Activated CD4-positive, alpha-beta T cell treated with anti-CD3 and anti-CD28 coated beads for 48 hours (primary cell): ENCODE results near the gene DNAAF8.
"Not testable (repeated sequence)": the region's sequence is repeated elsewhere in the genome, so short reads cannot be mapped to it uniquely, and the experiment has no call there.

Experiments
- DNase-seq: peaks from one replicate; pipeline ENCODE4 v3.0.0-alpha.2; 2020

DNAAF8 gene

GRCh38 chr16:4754865-4755264 is 20.5 kb downstream of the DNAAF8 start:
- no peak for DNase-seq

- DNase-seq = no peak
Observed at GRCh38 chr16:4755687-4756086, 21.4 kb downstream of the DNAAF8 start.

GRCh38 chr16:4760221-4760910 is 26.0 kb downstream of the DNAAF8 start:
- DNase-seq = no peak

- no peak for DNase-seq
Observed at GRCh38 chr16:4762205-4762604, 27.9 kb downstream of the DNAAF8 start.

- no peak for DNase-seq
Observed at GRCh38 chr16:4763791-4764190, 29.5 kb downstream of the DNAAF8 start.

GRCh38 chr16:4765511-4766474 is 31.5 kb downstream of the DNAAF8 start:
- no peak for DNase-seq

- peak; percentile 98 for DNase-seq
Observed at GRCh38 chr16:4766875-4767628, 32.7 kb downstream of the DNAAF8 start, which contains the start of gene ZNF500. Gene ZNF500 (minus strand): TSS chr16:4767162. CDS start chr16:4765978, 1,184 bp downstream.

- peak; percentile 37 for DNase-seq
Observed at GRCh38 chr16:4767872-4768548, 33.7 kb downstream of the DNAAF8 start.

- peak; percentile 96 for DNase-seq
Observed at GRCh38 chr16:4768549-4769305, 34.4 kb downstream of the DNAAF8 start.

- DNase-seq = no peak
Observed at GRCh38 chr16:4769306-4769638, 34.9 kb downstream of the DNAAF8 start.

- DNase-seq = no peak
Observed at GRCh38 chr16:4771646-4772045, 37.3 kb downstream of the DNAAF8 start.

GRCh38 chr16:4772351-4772750 is 38.0 kb downstream of the DNAAF8 start:
- DNase-seq = no peak

- DNase-seq = no peak
Observed at GRCh38 chr16:4775005-4775404, 40.7 kb downstream of the DNAAF8 start.

GRCh38 chr16:4776141-4776705 is 41.9 kb downstream of the DNAAF8 start:
- DNase-seq = no peak

GRCh38 chr16:4777339-4778049 is 43.2 kb downstream of the DNAAF8 start:
- no peak for DNase-seq

- no peak for DNase-seq
Observed at GRCh38 chr16:4778050-4778392, 43.7 kb downstream of the DNAAF8 start.

- DNase-seq = no peak
Observed at GRCh38 chr16:4780235-4780634, 45.9 kb downstream of the DNAAF8 start.

- no peak for DNase-seq
Observed at GRCh38 chr16:4783251-4783950, 49.1 kb downstream of the DNAAF8 start.

GRCh38 chr16:4783951-4784336 is 49.6 kb downstream of the DNAAF8 start:
- no peak for DNase-seq

GRCh38 chr16:4784444-4784987 is 50.2 kb downstream of the DNAAF8 start:
- not testable (repeated sequence) for DNase-seq
